UCSD-AML1 (cell line): Measurements from ENCODE around the gene FOSL2.
A peak's percentile ranks its signal among the peaks of the same experiment; 100 is the strongest.

Source experiments
- DNase-seq: peaks from one replicate; lab custom pipeline; 2025; ENCODE audit not compliant: unreplicated experiment; lab: John Stamatoyannopoulos, UW

FOSL2 gene

DNA sequence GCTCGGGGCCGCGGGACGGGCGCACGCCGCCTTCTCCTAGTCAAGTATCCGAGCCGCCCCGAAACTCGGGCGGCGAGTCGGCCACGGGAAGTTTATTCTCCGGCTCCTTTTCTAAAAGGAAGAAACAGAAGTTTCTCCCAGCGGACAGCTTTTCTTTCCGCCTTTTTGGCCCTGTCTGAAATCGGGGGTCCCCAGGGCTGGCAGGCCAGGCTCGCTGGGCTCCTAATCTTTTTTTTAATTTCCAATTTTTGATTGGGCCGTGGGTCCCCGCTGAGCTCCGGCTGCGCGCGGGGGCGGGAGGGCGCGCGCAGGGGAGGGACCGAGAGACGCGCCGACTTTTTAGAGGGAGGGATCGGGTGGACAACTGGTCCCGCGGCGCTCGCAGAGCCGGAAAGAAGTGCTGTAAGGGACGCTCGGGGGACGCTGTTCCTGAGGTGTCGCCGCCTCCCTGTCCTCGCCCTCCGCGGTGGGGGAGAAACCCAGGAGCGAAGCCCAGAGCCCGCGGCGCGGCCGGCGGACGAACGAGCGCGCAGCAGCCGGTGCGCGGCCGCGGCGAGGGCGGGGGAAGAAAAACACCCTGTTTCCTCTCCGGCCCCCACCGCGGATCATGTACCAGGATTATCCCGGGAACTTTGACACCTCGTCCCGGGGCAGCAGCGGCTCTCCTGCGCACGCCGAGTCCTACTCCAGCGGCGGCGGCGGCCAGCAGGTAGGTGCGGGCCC lies 617 bp downstream of the FOSL2 start:
- no peak for DNase-seq

DNA sequence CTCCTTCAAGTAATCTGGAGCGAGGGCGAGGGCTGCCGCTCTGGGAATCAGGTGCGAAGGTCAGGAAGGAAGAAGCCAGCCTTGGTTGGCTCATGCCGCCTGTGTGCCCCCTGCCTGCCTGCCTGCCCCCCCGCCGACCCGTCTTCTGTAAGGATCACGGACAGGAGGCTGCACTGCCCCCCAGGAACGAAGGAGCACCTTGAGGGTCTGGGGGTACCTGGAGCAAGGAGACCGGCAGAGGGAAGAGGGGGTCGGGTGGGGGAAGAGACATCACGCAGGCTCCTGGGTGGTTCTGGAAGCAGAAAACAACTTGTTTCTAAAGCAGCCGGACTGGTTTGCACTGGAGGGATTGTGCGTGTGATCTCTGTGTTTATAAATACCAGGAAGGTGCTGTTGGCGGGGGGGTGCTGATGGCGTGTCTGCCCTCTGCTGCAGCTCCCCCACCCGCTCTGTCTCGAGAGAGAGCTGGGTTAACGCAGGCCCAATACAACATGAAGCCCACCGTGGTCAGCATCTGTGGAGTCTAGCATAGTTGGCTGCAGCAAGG lies 1.7 kb downstream of the FOSL2 start:
- no peak for DNase-seq

DNA sequence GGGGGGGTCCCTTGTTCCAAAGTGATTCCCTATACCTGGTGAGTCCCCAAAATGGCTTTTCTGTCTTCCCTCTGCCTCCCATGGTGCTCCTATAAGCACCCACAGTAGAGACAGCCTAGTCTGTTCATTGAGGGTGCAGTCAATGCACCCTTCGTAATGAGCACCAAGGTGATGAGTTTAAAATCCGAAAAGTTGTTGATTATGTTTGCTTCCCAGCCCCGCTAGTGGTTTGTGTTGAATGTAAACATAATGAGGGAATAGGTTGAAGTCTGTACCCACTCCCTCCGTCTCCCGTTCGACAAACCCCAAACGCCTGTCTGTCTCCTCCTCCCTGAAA lies 2.3 kb downstream of the FOSL2 start:
- DNase-seq: no peak

DNA sequence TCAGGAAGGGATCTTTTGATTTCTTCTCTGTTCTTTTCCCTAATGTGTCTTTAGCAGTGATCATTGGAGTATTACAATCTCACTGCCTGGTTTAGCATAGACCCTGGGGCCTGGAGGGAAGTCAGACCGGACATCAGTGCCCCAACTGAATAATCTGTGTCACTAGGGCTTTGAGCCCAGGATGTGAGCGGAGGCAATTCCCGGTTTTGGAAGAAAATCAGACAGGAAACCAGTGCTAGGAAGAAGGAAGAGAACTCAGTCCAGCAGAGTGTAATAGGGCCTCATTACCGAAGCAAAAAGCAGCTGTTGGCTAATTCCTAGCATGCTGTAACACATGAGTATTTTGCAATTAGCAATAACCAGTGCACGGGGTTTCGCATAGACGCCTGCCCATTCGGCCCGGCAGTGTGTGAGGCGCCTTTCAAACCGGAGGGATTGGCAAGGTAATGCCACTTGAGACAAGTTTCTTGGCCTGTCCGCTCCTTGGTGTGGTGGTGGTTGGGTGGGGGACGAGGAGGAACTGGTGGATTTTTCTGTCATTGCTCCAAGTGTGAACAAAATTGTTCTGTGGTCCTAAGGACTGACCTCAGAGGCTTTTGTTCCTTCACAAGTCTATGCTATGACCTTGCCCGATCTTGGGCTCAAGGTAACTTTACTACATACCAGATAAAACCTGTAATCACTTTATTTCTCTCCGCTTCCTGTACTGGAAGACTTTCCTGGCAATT lies 2.8 kb downstream of the FOSL2 start:
- DNase-seq: no peak

DNA sequence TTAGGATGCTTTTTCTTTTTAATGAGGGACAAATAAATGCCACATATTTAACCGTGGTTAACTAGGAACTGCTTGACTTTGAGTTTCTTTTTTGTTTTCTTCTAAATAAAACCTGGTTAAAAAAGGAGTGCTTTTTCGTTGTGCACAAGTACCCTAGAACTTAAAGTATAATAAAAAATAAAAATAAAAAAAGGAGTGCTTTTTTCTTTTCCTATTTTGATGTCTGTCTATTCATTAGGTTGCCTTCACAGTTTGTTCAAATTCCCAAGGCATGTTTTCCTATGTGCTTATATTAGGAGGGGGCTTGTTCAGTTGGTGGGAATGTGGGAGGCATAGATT lies 4.4 kb downstream of the FOSL2 start:
- DNase-seq: no peak

DNA sequence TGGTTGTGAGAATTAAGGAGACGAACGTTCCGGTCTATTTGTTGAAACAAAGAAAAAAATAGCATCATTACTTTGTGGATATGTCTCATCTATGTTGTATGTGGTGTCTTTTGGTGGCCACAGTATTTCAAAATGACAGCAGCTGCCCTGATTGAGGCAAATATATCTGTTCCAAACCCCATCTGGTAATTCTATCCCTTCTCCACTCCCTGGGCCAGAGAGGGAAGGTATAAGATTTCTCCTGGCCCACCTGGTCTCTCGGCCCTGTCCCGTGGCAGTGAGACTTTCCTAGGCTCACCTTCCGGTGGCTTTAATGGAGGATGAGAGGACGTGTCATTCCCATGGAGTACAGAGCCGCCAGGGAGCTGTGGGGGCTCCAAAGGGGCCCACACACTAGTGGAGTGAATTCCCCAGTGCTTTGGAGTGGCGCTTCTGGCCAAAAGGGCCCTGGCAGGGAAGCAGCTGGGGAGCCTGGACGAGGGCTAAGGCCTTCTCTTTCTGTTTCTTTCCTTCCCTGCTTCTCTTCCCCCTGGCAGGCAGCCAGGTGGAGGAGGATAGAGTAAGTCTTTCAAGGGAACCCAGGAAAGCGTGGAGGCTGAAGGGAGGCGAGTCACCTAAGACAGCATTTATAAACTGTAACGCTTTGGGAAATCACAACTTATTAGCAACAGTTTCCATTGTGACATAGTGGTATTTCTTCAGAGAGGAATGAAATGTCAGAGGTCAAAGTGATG lies 5.6 kb downstream of the FOSL2 start:
- no peak for DNase-seq

DNA sequence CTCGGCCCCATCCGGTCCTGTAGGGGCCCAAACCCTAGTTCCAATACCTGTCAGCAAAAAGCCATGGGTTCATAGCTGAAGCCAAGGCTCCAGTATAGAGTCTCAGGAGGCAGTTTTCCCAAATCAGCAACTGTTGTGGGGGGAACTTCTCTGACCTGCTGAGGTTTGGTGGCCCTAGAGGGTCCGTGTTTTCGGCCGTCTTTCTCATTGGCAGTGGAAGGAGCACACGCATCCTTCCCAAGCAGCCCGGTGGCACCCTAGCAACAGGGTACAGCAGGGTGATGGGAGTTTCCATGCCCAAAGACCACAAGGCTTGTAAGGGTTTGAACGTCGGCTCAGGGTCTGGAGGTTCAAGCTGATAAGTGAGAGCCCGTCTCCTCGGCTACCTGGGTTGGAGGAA lies 6.6 kb downstream of the FOSL2 start:
- DNase-seq: no peak

DNA sequence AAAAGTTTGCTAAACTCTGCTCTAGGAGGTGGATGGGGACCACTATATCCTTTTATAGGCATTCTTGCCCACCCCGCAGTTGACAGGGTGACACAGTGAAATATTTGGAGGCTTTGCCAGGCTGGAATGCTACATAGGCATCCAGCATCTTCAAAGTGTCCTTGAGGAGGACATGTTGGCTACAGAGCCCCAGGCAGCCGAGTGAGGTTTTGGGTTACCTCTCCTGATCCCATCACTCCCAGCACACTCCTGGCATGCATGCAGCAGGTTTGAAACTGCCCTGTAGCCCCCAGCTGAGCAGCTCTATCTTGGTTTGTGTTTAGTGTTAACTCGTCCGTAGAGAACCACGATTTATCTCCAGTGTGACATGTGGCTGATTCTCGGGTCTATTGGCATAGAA lies 7.3 kb downstream of the FOSL2 start:
- no peak for DNase-seq

DNA sequence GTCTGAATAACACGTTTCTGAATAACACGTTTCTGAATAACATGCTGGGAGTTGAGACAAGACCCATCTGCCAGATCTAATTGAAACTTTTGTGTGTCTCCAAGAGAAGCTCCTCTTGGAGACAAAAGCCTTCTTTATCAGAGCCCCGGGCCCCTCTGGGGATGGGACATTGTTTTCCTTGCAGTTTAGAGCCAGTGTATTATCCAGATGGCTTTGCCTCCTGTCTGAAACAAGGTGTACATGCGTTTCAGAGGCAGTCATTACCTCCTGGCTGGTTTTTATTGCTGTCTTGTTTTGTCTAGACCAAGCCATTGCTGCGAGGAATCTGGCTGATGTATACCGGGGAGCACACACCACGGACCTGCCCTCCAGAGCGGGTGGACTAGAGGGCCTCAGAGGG lies 7.8 kb downstream of the FOSL2 start:
- DNase-seq: no peak

DNA sequence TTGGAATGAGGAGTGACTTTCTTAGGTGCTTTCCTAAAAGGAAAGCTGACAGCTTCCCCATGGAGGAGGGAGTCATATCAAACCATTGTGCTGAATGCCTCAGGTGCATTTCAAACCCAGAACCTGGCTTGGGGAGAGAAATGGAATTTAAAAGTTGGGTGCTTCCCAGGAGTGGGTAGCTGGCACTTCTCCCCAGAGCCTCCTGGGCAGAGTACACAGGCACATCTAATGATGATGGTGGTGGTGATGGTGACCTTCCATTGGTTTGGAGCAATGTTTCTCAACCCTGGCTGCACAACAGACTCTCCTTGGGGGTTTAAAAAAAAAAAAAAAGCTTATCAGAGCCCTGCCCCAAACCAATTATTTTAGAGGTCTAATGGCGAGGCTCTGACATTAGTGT lies 8.3 kb downstream of the FOSL2 start:
- no peak for DNase-seq

DNA sequence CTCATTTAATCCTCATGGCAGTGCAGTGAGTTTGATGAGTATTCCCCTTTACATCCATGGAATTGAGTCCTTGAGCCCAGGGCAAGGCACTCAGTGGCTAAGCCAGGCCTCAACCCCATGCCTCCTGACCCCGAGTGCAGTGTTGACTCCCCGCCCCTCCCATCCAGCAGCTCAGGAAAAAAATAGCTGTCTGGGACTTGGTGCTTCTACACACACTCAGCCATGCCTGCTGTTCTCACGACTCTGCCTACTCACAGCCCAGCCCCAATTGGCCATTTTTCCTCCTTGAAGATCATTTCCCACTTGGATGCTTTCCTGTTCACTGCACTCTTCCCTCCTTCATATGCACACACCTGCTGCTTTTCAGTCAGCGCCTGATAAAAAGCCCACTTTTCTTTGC lies 8.8 kb downstream of the FOSL2 start:
- no peak for DNase-seq

DNA sequence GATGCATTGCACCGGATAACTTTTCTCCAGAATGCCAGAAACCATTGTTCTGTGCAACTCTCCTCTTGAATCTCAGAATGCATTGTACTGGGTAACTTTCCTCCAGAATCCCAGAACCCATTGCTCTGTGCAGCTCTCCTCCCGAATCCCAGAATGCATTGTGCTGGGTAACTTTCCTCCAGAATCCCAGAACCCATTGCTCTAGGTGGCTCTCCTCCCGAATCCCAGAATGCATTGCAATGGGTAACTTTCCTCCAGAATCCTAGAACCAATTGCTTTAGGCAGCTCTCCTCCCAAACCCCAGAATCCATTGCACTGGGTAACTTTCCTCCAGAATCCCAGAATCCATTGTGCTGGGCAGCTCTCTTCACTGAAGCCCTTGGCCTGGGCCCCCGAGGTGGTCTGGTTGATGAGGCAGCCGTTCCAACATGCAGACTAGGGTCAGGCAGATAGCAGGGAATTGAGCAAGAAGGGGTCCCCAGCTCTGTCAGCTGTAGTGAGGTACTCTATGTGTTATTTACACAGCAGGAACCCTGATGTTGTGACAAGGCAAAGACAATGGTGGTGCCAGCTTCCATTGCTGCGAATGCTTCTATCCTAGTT lies 9.4 kb downstream of the FOSL2 start:
- no peak for DNase-seq

DNA sequence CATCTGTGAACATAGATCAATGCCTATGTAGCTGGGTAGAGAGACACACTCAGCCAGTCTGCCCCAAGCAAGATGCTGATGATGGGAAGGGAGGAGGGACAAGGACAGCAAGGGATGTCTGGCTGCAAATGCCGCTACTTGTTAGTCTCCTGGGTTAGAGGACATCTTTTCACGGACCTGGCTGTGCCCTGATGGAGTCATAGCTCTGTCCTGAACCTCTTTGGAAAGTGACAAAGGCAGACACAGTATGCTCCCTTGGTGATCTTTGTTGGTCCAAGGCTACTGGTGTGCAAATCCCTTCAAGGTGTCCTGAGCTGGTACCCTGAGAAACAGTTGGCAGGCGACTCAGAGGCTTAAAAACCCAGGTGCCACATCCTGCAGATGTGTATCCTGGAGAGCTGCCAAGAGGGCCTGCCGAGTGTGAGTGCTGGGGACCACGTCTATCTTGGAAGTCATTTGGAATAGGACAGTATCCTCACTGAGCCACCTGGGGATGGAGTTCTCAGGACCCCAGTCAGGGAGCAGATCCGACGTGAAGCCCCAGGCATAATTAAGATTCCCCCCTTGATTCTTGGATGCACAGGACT lies 10.8 kb downstream of the FOSL2 start:
- DNase-seq: no peak

DNA sequence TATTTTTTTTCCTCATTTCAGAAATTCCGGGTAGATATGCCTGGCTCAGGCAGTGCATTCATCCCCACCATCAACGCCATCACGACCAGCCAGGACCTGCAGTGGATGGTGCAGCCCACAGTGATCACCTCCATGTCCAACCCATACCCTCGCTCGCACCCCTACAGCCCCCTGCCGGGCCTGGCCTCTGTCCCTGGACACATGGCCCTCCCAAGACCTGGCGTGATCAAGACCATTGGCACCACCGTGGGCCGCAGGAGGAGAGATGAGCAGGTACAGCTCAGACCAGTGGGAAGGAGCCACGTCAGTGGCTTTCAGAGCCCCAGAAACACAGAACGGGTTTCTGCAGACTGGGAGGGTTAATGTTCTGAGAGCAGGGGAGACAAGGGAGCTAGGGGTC lies 11.4 kb downstream of the FOSL2 start:
- no peak for DNase-seq

DNA sequence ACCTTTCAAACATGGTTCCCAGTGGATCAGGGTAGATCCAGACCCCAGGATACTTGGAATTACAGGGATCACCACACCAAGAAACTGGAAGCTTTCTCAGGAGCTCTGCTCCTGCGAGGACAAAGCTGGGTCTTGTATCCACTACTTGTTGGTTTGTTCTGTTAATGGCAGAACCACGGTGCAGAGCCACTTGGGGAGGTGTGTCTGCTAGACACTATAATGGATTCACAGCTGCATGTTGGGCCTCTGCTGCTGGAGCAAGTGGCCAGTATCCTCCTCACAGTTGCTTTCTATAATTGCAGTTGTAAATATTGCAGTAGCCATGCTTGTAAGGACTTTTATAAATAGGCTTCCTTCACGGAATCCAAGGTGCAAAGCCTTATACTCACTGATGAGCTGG lies 12.9 kb downstream of the FOSL2 start:
- no peak for DNase-seq

DNA sequence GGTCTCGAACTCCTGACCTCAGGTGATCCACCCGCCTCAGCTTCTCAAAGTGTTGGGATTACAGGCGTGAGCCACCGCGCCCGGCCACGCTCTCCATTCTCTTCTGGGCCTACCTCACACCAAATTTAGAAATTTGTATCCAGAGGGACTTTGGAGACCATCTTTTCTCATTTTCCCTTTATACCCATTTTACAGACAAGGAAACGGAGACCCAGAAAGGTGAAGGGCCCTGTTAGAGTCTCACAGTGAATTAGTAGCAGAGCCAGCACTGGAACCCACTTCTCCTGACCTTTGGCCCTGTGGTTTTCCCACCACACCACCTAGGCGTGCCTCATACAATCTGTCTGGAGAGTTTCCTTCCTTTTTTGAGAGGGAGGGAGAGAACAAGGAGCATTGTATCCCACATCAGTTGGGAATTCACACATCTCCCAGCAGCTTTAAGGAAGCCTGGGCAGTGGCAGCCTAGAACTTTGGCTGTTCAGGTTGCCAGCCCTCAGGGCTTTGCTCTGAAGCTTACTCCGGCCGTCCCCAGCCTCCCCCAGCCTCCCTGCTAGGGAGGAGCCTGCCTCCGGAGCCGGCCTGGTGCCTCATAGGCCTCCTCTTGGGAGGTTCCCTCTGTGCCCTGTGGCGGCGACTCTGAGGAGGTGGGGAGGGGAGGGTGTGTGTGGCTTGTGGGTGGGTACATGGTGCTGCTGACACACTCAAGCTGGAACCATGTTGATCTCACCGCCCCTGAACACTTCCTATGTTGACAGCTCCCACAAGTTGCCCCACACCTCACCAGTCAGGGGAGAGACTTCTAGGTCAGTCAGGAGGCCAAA lies 13.8 kb downstream of the FOSL2 start:
- DNase-seq: peak; percentile 77

DNA sequence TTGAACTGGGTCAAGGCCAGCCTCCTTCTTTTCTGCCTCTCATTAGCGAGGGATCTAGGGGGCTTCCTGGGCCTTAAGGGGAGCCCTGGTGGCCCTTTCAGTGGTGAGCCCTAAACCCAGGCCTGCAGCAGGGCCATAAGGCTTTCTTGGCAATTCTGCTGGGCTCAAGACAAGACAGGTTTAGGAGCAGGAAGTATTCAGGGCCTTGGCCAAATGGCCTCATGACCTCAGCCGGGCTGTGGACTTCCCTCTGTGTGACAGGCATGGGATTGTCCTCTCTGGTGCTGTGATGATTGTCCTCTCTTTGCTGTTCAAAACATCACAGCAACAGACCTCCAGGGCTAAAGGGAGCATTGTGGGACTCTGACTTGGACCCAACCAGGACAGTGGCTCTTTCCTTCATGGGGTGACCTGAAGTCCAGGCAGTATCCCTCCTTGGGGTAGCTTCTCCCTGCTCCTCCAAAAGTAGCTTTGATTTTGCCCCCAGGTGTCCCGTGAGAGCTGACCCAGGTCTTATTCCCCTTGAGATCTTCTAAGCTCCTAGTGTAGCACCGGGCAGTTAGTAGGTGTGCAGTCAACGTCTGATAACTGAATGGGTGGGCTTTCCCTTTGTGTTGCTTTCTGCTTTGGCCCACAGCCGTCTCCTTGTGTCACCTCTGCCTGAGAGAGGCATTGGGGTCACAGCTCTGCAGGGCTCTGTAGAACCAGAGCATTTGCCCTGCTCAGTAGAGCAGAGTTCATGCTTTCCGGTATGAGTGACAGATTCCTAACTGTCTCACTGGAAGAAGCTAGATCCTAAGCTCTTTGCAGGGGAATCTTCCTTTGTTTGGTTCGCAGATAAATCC lies 14.7 kb downstream of the FOSL2 start:
- no peak for DNase-seq

DNA sequence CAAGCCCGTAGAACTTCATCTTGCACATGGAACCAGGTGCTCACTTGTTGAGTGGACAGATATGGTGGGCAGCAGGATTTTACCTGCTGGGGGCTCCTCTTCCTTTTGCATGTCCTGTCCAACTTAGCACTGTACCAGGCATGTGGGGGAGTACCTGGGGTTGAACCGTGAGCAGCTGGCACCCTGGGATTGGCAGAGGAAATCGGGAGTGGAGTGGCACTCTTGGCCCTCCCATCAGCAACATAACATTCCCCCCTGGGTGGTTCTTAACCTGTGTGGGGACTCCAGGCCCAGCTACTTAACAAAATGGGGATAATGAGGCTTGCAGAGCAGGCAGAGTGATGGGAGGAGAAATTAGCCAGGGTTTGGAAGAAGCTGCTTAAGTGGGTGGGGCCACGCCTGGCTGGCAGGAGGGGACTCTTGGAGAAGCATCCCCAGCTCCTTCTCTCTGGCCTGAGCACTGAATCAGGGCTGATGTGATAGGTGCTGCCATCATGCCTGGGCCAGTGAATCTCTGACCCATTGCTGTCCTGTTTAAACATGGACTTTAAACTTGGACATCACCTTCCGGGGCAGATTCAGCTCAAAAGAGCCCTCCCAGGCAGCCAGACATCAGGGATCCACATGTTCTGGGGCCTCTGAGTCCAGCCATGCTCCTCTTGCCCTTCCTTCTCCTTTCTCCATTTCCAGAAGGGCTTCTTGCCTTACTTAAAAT lies 15.5 kb downstream of the FOSL2 start:
- DNase-seq: no peak
